ENCODE results near the gene SPEF1. TPM values are rescaled to one million over a fixed set of nuclear protein-coding genes. Genes with fewer than 3 reads are reported as not detected.

The SPEF1 gene
- total RNA-seq, 4 donors from 2014 or later, result 0.13 to 2.5 (median 2.0) TPM

DNA sequence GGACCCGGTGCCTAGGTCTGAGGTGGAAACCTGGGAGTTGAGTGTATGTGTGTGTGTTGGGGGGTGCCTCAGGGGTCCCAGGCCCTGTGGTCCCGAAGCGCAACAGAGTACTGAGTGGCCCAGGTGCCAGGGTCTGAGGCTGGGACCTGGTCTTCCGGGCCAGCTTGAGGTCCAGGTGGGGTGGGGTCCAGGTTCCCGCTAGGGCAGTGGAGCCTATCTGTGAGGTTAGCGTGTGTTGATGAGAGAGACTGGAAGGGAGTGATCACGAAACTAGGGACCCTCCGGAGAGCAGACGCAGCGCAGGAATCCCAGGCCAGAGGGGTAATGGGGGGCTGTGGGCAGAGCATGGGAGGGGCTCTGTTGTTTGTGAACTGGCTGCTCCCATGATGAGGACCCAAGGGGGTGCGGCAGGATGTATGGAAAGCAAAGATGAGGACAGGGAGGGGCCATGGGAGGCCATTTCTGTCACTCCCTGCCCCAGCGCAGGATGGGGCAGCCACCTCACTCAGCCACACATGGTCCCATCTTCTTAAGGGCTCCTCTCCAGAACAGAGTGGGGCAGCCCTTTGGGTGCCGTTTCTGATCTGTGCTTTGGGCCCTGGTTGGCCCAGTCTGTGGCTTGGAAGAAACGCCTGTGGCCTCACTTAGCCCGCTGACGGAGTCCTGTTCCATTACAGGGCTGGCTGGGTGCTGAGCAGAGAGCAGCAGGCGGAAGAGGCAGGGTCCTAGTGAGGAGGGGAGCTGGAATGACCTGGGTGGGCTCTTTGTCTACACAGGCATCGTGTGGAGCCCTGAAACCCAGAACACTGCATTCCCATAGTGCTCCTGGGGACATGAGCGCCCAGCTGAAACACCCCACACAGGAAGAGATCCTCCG, 47.9 kb downstream of the SPEF1 start:
- H3K4me3 ChIP-seq (replicated peaks in 1 of 3), result peak overlapping the region in 1 of 3 donors; percentile 9
- H3K9me3 ChIP-seq, result no peaks in the 10 kb centered on the region
- DNase-seq, result no peak
- H3K36me3 ChIP-seq, result no peaks in the 10 kb centered on the region
- no peak for TF ChIP-seq POLR2A (IDR thresholded peaks at IDR 0.05)
- TF ChIP-seq, protein P1, sequence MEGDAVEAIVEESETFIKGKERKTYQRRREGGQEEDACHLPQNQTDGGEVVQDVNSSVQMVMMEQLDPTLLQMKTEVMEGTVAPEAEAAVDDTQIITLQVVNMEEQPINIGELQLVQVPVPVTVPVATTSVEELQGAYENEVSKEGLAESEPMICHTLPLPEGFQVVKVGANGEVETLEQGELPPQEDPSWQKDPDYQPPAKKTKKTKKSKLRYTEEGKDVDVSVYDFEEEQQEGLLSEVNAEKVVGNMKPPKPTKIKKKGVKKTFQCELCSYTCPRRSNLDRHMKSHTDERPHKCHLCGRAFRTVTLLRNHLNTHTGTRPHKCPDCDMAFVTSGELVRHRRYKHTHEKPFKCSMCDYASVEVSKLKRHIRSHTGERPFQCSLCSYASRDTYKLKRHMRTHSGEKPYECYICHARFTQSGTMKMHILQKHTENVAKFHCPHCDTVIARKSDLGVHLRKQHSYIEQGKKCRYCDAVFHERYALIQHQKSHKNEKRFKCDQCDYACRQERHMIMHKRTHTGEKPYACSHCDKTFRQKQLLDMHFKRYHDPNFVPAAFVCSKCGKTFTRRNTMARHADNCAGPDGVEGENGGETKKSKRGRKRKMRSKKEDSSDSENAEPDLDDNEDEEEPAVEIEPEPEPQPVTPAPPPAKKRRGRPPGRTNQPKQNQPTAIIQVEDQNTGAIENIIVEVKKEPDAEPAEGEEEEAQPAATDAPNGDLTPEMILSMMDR (IDR thresholded peaks at IDR 0.05), result no peak
- H3K27ac ChIP-seq, result peak overlapping the region; percentile 1 to 61 (median 35)
- peaks cover 8 to 36% of the 10 kb centered on the region in 2 donors for H3K4me1 ChIP-seq
- intact Hi-C loops (cut with DNase I), result no loop called here
- 66 to 82% methylated on average over 19 to 20 of the region's 20 CpGs for whole genome bisulfite sequencing, 2 donors
- no peaks in the 10 kb centered on the region for H3K27me3 ChIP-seq

DNA sequence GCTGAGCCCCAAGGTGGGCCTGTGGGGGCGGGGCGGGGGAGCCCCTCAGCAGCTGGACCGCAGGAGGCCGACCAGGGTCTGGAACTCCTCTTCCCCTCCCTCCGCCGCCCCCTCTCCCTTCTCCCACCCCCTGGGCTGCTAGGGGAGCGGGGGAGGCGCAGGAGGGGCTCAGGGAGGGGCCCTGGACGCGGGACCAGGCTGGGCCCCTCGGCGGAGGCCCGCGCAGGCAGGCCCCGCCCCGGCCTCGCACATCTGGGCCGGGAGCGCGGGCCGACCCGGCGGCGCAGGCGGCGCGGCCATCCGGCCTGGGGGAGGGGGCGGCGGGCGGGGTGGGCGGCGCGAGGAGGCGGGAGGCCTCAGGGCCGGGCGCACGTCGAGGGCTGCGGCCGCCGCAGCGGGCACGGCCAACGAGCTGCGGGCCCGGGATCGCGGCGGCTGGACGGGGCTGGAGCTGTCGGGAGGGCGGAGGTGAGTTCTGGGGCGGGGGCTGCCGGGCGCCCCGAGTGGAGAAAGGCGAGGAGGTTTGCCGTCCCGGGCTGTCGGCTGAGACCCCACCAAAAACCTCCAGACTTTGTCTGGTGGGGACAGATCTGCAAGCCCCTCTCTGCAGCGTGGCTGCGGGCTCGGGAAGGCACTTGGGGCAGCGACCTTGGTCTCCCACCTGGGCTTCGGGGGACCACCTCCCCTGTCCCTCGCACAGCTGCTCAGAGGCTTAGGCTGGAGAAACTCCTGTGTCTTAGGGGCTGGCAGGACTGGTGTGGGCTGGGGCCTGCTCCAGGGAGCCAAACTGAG, 48.7 kb downstream of the SPEF1 start, which contains the start of gene HSPA12B:
Gene HSPA12B, plus strand, starts transcription at position 359 of the 792 bp plus-strand sequence. CDS start 5,990 bp downstream, outside the sequence.
- H3K4me1 ChIP-seq, result peaks cover 8 to 36% of the 10 kb centered on the region in 2 donors
- H3K4me3 ChIP-seq (replicated peaks in 1 of 3), result peak within 1 kb of the TSS in 1 of 3 donors; percentile 9
- intact Hi-C loops (cut with DNase I), result no loop called here
- DNase-seq, result no peak
- no peaks in the 10 kb centered on the region for H3K9me3 ChIP-seq
- H3K27ac ChIP-seq, result peak within 1 kb of the TSS; percentile 1 to 61 (median 35)
- no peak for TF ChIP-seq POLR2A (IDR thresholded peaks at IDR 0.05)
- TF ChIP-seq, protein P1 (IDR thresholded peaks at IDR 0.05), result no peak
- WGBS, 2 donors, result 42% methylated on average over 7 of the region's 67 CpGs; no CpG with 5 or more reads in 1 of the 2 donors
- H3K27me3 ChIP-seq, result no peaks in the 10 kb centered on the region
- H3K36me3 ChIP-seq, result no peaks in the 10 kb centered on the region

DNA sequence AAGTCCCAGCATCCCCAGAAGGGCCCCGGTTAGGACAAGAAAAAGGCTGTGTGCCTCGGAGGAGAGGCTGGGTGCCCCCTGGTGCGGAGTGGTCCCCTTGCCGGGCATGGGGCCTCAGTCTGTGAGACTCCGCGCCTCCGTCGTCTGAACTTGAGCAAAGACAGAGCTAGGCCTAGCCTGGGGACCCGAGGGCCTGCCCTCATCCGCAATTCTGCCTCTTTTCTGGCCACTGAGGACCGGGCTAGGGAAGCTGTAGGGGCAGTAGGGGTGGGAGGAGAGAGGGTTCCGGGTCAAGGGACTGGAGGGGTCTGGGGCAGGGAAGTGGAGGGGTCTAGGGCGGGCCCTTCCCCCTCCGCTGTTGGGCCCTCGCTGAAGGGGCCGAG, 49.3 kb downstream of the SPEF1 start:
- intact Hi-C loops (cut with DNase I), result no loop called here
- WGBS, 2 donors, result 77 to 81% methylated on average over 10 to 16 of the region's 16 CpGs
- no peaks in the 10 kb centered on the region for H3K27me3 ChIP-seq
- TF ChIP-seq POLR2A (IDR thresholded peaks at IDR 0.05), result no peak
- TF ChIP-seq, protein P1 (IDR thresholded peaks at IDR 0.05), result no peak
- H3K9me3 ChIP-seq, result no peaks in the 10 kb centered on the region
- H3K27ac ChIP-seq, result no peak overlapping the region
- no peak for DNase-seq
- H3K4me3 ChIP-seq (replicated peaks in 1 of 3), result no peak overlapping the region
- H3K36me3 ChIP-seq, result no peaks in the 10 kb centered on the region
- H3K4me1 ChIP-seq, result peaks cover 8 to 32% of the 10 kb centered on the region in 2 donors

GRCh38 chr20:3730803-3731672, 50.2 kb downstream of the SPEF1 start:
- H3K36me3 ChIP-seq, result no peaks in the 10 kb centered on the region
- H3K4me3 ChIP-seq (replicated peaks in 1 of 3), result no peak overlapping the region
- H3K27me3 ChIP-seq, result no peaks in the 10 kb centered on the region
- H3K27ac ChIP-seq, result no peak overlapping the region
- no peak for DNase-seq
- H3K9me3 ChIP-seq, result no peaks in the 10 kb centered on the region
- intact Hi-C loops (cut with DNase I), result no loop called here
- WGBS, 2 donors, result 73% methylated on average over 12 of the region's 12 CpGs
- no peak for TF ChIP-seq POLR2A (IDR thresholded peaks at IDR 0.05)
- TF ChIP-seq, protein P1 (IDR thresholded peaks at IDR 0.05), result no peak
- peaks cover 8 to 32% of the 10 kb centered on the region in 2 donors for H3K4me1 ChIP-seq
